OCI-LY3 (cell line): ENCODE data around the gene OGA.

Experiments used
- EZH2phosphoT487 ChIP-seq: fragments of 200-600 bp; shearing (Covaris generic); IDR thresholded peaks from 2 replicates; pipeline ENCODE4 v1.6.1; 2018; ENCODE audit warnings: antibody characterized with exemption, mixed run types, low read depth
- TF ChIP-seq, protein P1 (sequence below): fragments of 200-600, 300-600 bp; sonication (generic); IDR thresholded peaks from 2 replicates; pipeline ENCODE4 v1.5.1; 2014; ENCODE audit warnings: antibody characterized with exemption, low read length, low read depth

DNA sequence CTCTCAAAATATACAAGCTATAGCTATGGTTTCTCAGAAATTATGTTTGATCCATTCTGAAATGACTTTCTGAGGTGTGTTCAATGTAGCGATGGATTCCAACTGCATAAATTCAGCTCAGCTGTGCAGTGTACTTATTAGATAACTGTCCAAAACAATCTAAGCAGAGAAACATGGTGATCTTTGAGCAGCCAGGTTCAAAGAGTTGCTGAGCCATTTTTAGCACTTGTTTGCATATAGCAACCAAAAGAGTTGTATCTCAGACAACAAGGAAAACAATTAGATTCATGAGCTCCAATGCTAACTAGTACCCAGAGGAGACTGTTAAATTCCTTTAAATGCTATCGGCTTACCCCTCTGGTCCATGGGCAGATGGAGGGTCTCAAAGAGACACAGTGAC is 41.3 kb upstream of the OGA start:
- TF ChIP-seq, protein P1, sequence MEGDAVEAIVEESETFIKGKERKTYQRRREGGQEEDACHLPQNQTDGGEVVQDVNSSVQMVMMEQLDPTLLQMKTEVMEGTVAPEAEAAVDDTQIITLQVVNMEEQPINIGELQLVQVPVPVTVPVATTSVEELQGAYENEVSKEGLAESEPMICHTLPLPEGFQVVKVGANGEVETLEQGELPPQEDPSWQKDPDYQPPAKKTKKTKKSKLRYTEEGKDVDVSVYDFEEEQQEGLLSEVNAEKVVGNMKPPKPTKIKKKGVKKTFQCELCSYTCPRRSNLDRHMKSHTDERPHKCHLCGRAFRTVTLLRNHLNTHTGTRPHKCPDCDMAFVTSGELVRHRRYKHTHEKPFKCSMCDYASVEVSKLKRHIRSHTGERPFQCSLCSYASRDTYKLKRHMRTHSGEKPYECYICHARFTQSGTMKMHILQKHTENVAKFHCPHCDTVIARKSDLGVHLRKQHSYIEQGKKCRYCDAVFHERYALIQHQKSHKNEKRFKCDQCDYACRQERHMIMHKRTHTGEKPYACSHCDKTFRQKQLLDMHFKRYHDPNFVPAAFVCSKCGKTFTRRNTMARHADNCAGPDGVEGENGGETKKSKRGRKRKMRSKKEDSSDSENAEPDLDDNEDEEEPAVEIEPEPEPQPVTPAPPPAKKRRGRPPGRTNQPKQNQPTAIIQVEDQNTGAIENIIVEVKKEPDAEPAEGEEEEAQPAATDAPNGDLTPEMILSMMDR: no peak
- TF ChIP-seq EZH2phosphoT487: no peak
